Type B pancreatic cell (in vitro differentiated cells): Measurements from ENCODE around the gene OXCT2. TPM values are rescaled to one million over a fixed set of nuclear protein-coding genes. Genes with fewer than 3 reads are reported as not detected.
"Not testable (repeated sequence)": the region's sequence is repeated elsewhere in the genome, so short reads cannot be mapped to it uniquely, and the experiment has no call there.

Experiments used
- DNase-seq: peaks from one replicate; pipeline ENCODE4 v3.0.0; 2021; ENCODE audit warnings: mixed read lengths; ENCODE audit not compliant: unreplicated experiment; ENCODE audit errors: extremely low spot score
- H3K27ac Mint-ChIP-seq: 2 replicates; pipeline ENCODE4 v1.8.0; 2021; ENCODE audit warnings: mild to moderate bottlenecking, mixed read lengths
- H3K27me3 Mint-ChIP-seq: 2 replicates; pipeline ENCODE4 v1.8.0; 2021; ENCODE audit warnings: mixed read lengths
- H3K36me3 Mint-ChIP-seq: 2 replicates; pipeline ENCODE4 v1.8.0; 2021; ENCODE audit warnings: mixed read lengths
- H3K4me1 Mint-ChIP-seq: one replicate; pipeline ENCODE4 v1.8.0; 2021; ENCODE audit warnings: mixed read lengths; ENCODE audit not compliant: unreplicated experiment
- H3K4me3 Mint-ChIP-seq: 2 replicates; pipeline ENCODE4 v1.8.0; 2021; ENCODE audit warnings: mild to moderate bottlenecking, mixed read lengths
- H3K9me3 Mint-ChIP-seq: 2 replicates; pipeline ENCODE4 v1.8.0; 2021; ENCODE audit warnings: mixed read lengths
- total RNA-seq: library from RNA; stranded (reverse); gene quantifications from 2 replicates; pipeline ENCODE4 v1.2.1, GENCODE V29; 2021; ENCODE audit warnings: low replicate concordance
- TF ChIP-seq, protein P1 (sequence below): fragments of 200-600 bp; sonication (generic); conservative IDR thresholded peaks from 2 replicates; pipeline ENCODE4 v1.5.0; 2021; ENCODE audit warnings: antibody characterized with exemption, mild to moderate bottlenecking

OXCT2 gene
- total RNA-seq, 1 donor from 2014 or later = 0.65 TPM

DNA sequence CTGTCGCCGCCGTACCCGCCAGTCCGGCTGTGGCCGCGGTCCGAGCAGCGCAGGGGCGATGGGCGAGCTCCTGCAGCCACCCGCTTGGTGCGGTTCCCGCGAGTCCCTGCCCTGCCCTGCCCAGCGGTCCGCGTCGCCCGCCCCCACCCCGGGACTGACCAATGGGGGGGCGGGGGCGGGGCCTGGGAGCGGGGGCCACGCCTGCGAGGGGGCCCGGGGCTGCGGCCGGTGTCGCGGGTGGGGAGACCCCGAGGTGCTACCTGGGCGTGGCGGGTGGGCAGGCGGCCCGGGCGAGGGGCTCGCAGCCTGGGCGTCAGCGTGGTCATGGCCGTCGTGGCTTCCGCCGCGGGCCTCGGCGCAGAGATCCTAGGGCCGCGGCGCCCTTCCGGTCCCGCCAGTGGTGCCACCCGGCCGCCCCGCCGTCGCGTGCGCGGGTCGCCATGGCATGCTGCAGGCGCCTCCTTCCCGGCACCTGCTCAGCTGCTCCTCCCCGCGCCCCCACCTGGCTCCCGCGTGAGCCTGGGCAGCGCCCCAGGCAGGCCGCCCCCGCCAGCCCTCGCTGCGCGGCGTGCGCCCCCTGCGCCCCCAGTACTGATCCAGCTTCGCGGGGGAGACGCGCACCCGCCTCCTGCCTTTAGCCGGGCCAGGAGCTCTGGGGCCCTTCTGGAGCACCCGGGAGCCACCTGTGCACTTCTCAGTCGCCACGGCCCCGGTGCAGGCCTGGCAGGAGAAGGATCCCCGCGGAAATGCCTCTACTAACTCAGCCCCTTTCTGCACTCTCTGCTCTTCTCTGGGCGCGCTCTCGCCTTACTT is 17.8 kb upstream of the OXCT2 start, which contains the start of gene BMP8B:
TSS of gene BMP8B (minus strand) at position 108 of the 813 bp plus-strand sequence. CDS start 380 bp downstream, outside the sequence.
- no peak for DNase-seq
- H3K27ac Mint-ChIP-seq = no peak within 1 kb of the TSS
- H3K9me3 Mint-ChIP-seq = no peaks in the 10 kb centered on the region
- H3K4me3 Mint-ChIP-seq = peak within 1 kb of the TSS; percentile 84
- peaks cover 67% of the 10 kb centered on the region for H3K27me3 Mint-ChIP-seq
- TF ChIP-seq, protein P1, sequence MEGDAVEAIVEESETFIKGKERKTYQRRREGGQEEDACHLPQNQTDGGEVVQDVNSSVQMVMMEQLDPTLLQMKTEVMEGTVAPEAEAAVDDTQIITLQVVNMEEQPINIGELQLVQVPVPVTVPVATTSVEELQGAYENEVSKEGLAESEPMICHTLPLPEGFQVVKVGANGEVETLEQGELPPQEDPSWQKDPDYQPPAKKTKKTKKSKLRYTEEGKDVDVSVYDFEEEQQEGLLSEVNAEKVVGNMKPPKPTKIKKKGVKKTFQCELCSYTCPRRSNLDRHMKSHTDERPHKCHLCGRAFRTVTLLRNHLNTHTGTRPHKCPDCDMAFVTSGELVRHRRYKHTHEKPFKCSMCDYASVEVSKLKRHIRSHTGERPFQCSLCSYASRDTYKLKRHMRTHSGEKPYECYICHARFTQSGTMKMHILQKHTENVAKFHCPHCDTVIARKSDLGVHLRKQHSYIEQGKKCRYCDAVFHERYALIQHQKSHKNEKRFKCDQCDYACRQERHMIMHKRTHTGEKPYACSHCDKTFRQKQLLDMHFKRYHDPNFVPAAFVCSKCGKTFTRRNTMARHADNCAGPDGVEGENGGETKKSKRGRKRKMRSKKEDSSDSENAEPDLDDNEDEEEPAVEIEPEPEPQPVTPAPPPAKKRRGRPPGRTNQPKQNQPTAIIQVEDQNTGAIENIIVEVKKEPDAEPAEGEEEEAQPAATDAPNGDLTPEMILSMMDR = no peak
- no peaks in the 10 kb centered on the region for H3K4me1 Mint-ChIP-seq
- no peaks in the 10 kb centered on the region for H3K36me3 Mint-ChIP-seq

DNA sequence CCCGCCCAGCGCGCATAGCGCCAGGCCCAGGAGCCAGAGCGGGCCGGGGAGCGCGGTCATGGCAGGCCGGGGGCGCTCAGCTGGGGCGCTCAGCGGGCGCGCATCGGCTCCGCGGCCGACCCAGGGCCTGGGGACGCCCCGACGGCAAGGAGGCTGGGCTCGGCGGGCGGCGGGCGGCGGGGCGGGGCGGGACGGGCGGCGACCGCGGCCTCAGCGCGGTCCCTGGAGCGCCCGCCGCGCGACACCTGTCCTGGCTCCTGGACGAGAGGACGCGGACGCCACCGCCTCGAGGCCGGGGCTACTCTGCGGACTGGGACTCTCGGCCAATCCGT is 17.2 kb upstream of the OXCT2 start:
- H3K4me1 Mint-ChIP-seq = no peaks in the 10 kb centered on the region
- no peak overlapping the region for H3K4me3 Mint-ChIP-seq
- H3K27me3 Mint-ChIP-seq = peaks cover 68% of the 10 kb centered on the region
- H3K27ac Mint-ChIP-seq = no peak overlapping the region
- H3K9me3 Mint-ChIP-seq = no peaks in the 10 kb centered on the region
- no peaks in the 10 kb centered on the region for H3K36me3 Mint-ChIP-seq
- DNase-seq = no peak
- TF ChIP-seq, protein P1 = no peak

GRCh38 chr1:39787964-39788363 is 16.8 kb upstream of the OXCT2 start:
- H3K27me3 Mint-ChIP-seq = peaks cover 68% of the 10 kb centered on the region
- not testable (repeated sequence) for H3K27ac Mint-ChIP-seq, H3K36me3 Mint-ChIP-seq, DNase-seq, H3K9me3 Mint-ChIP-seq, H3K4me1 Mint-ChIP-seq, H3K4me3 Mint-ChIP-seq

- DNase-seq = no peak
- Mint-ChIP-seq H3K27ac (no peak overlapping the region), H3K27me3 (peaks cover 66% of the 10 kb centered on the region), H3K9me3 (no peaks in the 10 kb centered on the region), H3K36me3 (no peaks in the 10 kb centered on the region), H3K4me1 (no peaks in the 10 kb centered on the region), H3K4me3 (peak overlapping the region; percentile 71)
- TF ChIP-seq, protein P1 = no peak
These were observed 16.3 kb upstream of the OXCT2 start for GRCh38 chr1:39787468-39787867.

- not testable (repeated sequence) for H3K4me1 Mint-ChIP-seq, H3K27ac Mint-ChIP-seq, DNase-seq, H3K9me3 Mint-ChIP-seq, H3K36me3 Mint-ChIP-seq
- H3K27me3 Mint-ChIP-seq = peaks cover 62% of the 10 kb centered on the region
- H3K4me3 Mint-ChIP-seq = peak overlapping the region; percentile 71
These were observed 15.9 kb upstream of the OXCT2 start for GRCh38 chr1:39787108-39787375.

DNA sequence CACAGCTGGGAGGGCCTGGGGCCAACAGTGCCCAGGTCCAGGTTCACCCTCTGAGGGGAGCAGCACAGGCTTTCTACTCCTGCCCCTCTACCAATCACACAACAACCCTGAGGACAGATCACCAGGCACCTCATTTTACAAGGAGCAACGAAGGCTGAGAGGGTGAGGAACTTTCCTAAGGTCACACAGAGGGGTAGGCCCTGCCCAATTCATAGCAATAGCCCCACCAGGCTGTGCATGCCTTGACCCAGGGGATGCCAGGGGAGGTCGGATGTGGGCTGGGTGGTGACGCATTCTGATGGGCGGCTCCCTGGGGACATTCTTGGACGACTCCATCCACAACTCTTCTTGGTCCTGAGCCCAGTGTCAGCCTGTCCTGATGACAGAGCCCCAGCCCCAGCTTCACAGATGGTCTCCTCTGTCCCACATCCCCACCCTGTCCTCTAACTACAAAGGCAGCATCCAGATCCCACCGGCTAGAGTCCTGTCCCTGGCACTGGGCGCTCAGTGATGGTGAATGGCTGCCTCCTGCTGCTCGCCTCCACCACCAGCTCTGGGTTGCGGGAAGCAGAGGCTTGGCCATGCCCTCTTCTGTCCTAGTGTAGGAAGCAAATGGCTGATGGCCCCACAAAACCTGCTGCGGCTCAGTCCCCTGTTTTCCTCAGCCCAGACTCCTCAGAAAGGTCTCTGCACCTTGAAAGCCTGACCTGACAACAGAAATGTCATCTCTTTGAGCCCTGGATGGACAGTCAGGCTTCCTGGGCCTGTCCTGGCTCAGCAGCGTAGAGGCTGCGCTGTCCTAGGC is 15.4 kb upstream of the OXCT2 start:
- Mint-ChIP-seq H3K27ac (peak overlapping the region; percentile 9), H3K4me3 (peak overlapping the region; percentile 71), H3K27me3 (peaks cover 59% of the 10 kb centered on the region)
- not testable (repeated sequence) for DNase-seq, H3K4me1 Mint-ChIP-seq, H3K9me3 Mint-ChIP-seq, H3K36me3 Mint-ChIP-seq

DNA sequence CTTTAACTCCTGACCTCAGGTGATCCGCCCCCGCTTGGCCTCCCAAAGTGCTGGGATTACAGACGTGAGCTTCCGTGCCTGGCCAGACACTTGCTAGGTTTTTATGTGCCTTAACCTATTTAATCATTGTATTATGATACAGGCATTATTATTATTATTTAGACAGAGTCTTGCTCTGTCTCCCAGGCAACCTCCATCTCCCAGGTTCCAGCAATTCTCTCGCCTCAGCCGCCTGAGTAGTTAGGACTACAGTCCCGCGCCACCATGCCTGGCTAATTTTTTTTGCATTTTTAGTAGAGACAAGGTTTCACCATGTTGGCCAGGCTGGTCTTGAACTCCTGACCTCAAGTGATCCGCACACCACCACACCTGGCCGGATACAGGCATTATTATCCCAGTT is 11.5 kb upstream of the OXCT2 start:
- not testable (repeated sequence) for H3K27ac Mint-ChIP-seq, H3K4me3 Mint-ChIP-seq, H3K9me3 Mint-ChIP-seq, H3K4me1 Mint-ChIP-seq, DNase-seq, H3K36me3 Mint-ChIP-seq
- H3K27me3 Mint-ChIP-seq = peaks cover 59% of the 10 kb centered on the region
